HCT116 (cell line): Measurements from ENCODE around the gene TROAP. TPM values are rescaled to one million over a fixed set of nuclear protein-coding genes. Genes with fewer than 3 reads are reported as not detected.

Experiments used
- ATAC-seq: fragments of 200-7000 bp; cut with Tn5 transposase; 2 replicates; pipeline ENCODE4 v1.9.1; 2020; ENCODE audit warnings: mild to moderate bottlenecking, moderate library complexity
- BruUV-seq: library from RNA; stranded (reverse); fragments of 400-500 nt; replicated peaks from 2 replicates; lab custom pipeline; 2021; lab: Mats Ljungman, UMichigan
- CTCF ChIA-PET: fragments of 300-600 bp; sonication (Branson Sonifier 250); formaldehyde crosslinking; loops from one replicate; lab custom pipeline; 2021; ENCODE audit warnings: antibody characterized with exemption; lab: Charles Lee
- POLR2A ChIA-PET: fragments of 300-600, 350-600 bp; sonication (Branson Sonifier 250); formaldehyde crosslinking; loops from one replicate; lab custom pipeline; 2021; ENCODE audit warnings: antibody characterized with exemption; lab: Charles Lee
- RAD21 ChIA-PET, 2 experiments: fragments of 300-600 bp; sonication (Branson Sonifier 250); formaldehyde crosslinking; loops; one replicate each; lab custom pipeline; 2023; ENCODE audit warnings: low total read pairs in 2 of 2; ENCODE audit not compliant: uncharacterized antibody in 2 of 2, unreplicated experiment in 2 of 2, low non-redundant PET in 1 of 2; lab: Charles Lee
- DNase-seq: peaks from one replicate; pipeline ENCODE4 v3.0.0-alpha.2; 2010; ENCODE audit warnings: low read depth, low spot score
- H2AFZ ChIP-seq: fragments of 200-600 bp; shearing (Covaris generic), sonication (generic); 2 replicates; pipeline ENCODE4 v1.6.1; 2017; ENCODE audit warnings: low read depth, mixed run types, mixed read lengths, antibody characterized with exemption, low read length; ENCODE audit not compliant: poor library complexity, severe bottlenecking
- H3K27ac ChIP-seq: 2 replicates; pipeline ENCODE4 v1.5.1; 2012; ENCODE audit warnings: low read depth, low read length
- H3K27me3 ChIP-seq: fragments of 200-600 bp; sonication (generic); 2 replicates; pipeline ENCODE4 v1.6.1; 2016; ENCODE audit warnings: mixed run types, low read length, mixed read lengths; ENCODE audit not compliant: insufficient read depth
- H3K36me3 ChIP-seq, 2 experiments: fragments of 200-500 bp in 1 of 2; fragments of 200-600 bp in 1 of 2; sonication (Bioruptor generic) in 1 of 2; sonication (generic) in 1 of 2; 2 replicates each; pipeline versions ENCODE4 v1.5.1 to v1.6.1; 2014 to 2016; ENCODE audit warnings: low read length in 2 of 2, inconsistent platforms in 1 of 2, mixed read lengths in 1 of 2, mixed run types in 1 of 2; ENCODE audit not compliant: insufficient read depth in 2 of 2, control insufficient read depth in 1 of 2
- H3K4me1 ChIP-seq, 2 experiments: fragments of 200-600 bp in 1 of 2; sonication (generic) in 1 of 2; 2 replicates each; pipeline versions ENCODE4 v1.5.1 to v1.6.1; 2012 to 2017; ENCODE audit warnings: low read length in 2 of 2, inconsistent platforms in 1 of 2, mild to moderate bottlenecking in 1 of 2, mixed read lengths in 1 of 2, mixed run types in 1 of 2, moderate library complexity in 1 of 2; ENCODE audit not compliant: insufficient read depth in 2 of 2, control insufficient read depth in 1 of 2
- H3K4me2 ChIP-seq: fragments of 200-600 bp; sonication (generic); 2 replicates; pipeline ENCODE4 v1.6.1; 2017; ENCODE audit warnings: mixed run types, low read length, mixed read lengths
- H3K4me3 ChIP-seq, 2 experiments: fragments of 200-600 bp in 1 of 2; sonication (generic) in 1 of 2; replicated peaks in 1 of 2; 2 replicates each; pipeline ENCODE4 v1.5.1; 2011 to 2016; ENCODE audit warnings: low read length in 2 of 2, control low read depth in 1 of 2, low read depth in 1 of 2, mild to moderate bottlenecking in 1 of 2, mixed read lengths in 1 of 2, mixed run types in 1 of 2
- H3K79me2 ChIP-seq: fragments of 200-600 bp; sonication (generic); 2 replicates; pipeline ENCODE4 v1.6.1; 2017; ENCODE audit warnings: mild to moderate bottlenecking, mixed run types, low read length, moderate library complexity, mixed read lengths; ENCODE audit not compliant: insufficient read depth
- H3K9ac ChIP-seq: fragments of 200-600 bp; sonication (generic); 2 replicates; pipeline ENCODE4 v1.6.1; 2016; ENCODE audit warnings: low read length, mixed read lengths
- H3K9me2 ChIP-seq: fragments of 200-600 bp; sonication (generic), shearing (Covaris generic); 2 replicates; pipeline ENCODE4 v1.6.1; 2017; ENCODE audit warnings: mixed run types, mild to moderate bottlenecking, moderate library complexity; ENCODE audit not compliant: insufficient read depth
- H3K9me3 ChIP-seq, 2 experiments: fragments of 200-500 bp in 1 of 2; fragments of 200-600 bp in 1 of 2; sonication (Bioruptor generic) in 1 of 2; sonication (generic) in 1 of 2; 2 replicates each; pipeline ENCODE4 v1.6.1; 2014 to 2017; ENCODE audit warnings: low read length in 2 of 2, mixed read lengths in 2 of 2, inconsistent platforms in 1 of 2, low read depth in 1 of 2, mild to moderate bottlenecking in 1 of 2, mixed run types in 1 of 2, moderate library complexity in 1 of 2; ENCODE audit not compliant: control insufficient read depth in 1 of 2, insufficient read depth in 1 of 2
- H4K20me1 ChIP-seq: fragments of 200-600 bp; sonication (generic), shearing (Covaris generic); 2 replicates; pipeline ENCODE4 v1.6.1; 2017; ENCODE audit warnings: mixed run types, mild to moderate bottlenecking, moderate library complexity; ENCODE audit not compliant: insufficient read depth
- ATF3 ChIP-seq: IDR thresholded peaks from 2 replicates; pipeline ENCODE4 v1.6.1; 2012
- CBX3 ChIP-seq: IDR thresholded peaks from 2 replicates; pipeline ENCODE4 v1.6.1; 2012; ENCODE audit warnings: low read depth
- CEBPB ChIP-seq: IDR thresholded peaks from 2 replicates; pipeline ENCODE4 v1.6.1; 2012; ENCODE audit warnings: low read depth
- CTCF ChIP-seq, 3 experiments: fragments of 200-600 bp in 1 of 3; sonication (generic) in 1 of 3; IDR thresholded peaks in 2 of 3; conservative IDR thresholded peaks in 1 of 3; 2 replicates each; pipeline ENCODE4 v1.5.1; 2012 to 2017; ENCODE audit warnings: low read depth in 2 of 3, low read length in 2 of 3, antibody characterized with exemption in 1 of 3, borderline replicate concordance in 1 of 3, control low read depth in 1 of 3, mild to moderate bottlenecking in 1 of 3, mixed read lengths in 1 of 3, mixed run types in 1 of 3, moderate library complexity in 1 of 3; ENCODE audit not compliant: insufficient read depth in 1 of 3
- EGR1 ChIP-seq: IDR thresholded peaks from 2 replicates; pipeline ENCODE4 v1.6.1; 2012; ENCODE audit warnings: low read depth
- ELF1 ChIP-seq: IDR thresholded peaks from 2 replicates; pipeline ENCODE4 v1.6.1; 2012; ENCODE audit warnings: low read depth, borderline replicate concordance
- EZH2 ChIP-seq: fragments of 200-600 bp; sonication (generic); IDR thresholded peaks from 2 replicates; pipeline ENCODE4 v1.6.1; 2017; ENCODE audit warnings: antibody characterized with exemption, mixed run types
- FOSL1 ChIP-seq: IDR thresholded peaks from 2 replicates; pipeline ENCODE4 v1.6.1; 2012; ENCODE audit warnings: low read depth
- JUND ChIP-seq: IDR thresholded peaks from 2 replicates; pipeline ENCODE4 v1.6.1; 2012
- POLR2AphosphoS5 ChIP-seq: IDR thresholded peaks from 2 replicates; pipeline ENCODE4 v1.6.1; 2011; ENCODE audit warnings: mild to moderate bottlenecking, low read depth, low read length, moderate library complexity
- RAD21 ChIP-seq: IDR thresholded peaks from 2 replicates; pipeline ENCODE4 v1.6.1; 2012; ENCODE audit warnings: low read depth, mild to moderate bottlenecking
- SIN3A ChIP-seq: IDR thresholded peaks from 2 replicates; pipeline ENCODE4 v1.6.1; 2012; ENCODE audit warnings: low read depth
- SP1 ChIP-seq: IDR thresholded peaks from 2 replicates; pipeline ENCODE4 v1.6.1; 2012; ENCODE audit warnings: low read depth
- SRF ChIP-seq: IDR thresholded peaks from 2 replicates; pipeline ENCODE4 v1.6.1; 2012; ENCODE audit warnings: low read depth
- YY1 ChIP-seq: IDR thresholded peaks from 2 replicates; pipeline ENCODE4 v1.6.1; 2011; ENCODE audit warnings: low read length, low read depth, moderate library complexity, mild to moderate bottlenecking; ENCODE audit not compliant: insufficient replicate concordance; ENCODE audit errors: extremely low read depth
- ZNF274 ChIP-seq: fragments of 200-500 bp; sonication (Bioruptor generic); IDR thresholded peaks from 2 replicates; pipeline ENCODE4 v1.6.1; 2014; ENCODE audit warnings: mild to moderate bottlenecking, low read depth, low read length, inconsistent platforms
- intact Hi-C: fragments of 100-400 bp; cut with micrococcal nuclease; formaldehyde crosslinking; loops from 2 replicates; pipeline ENCODE4 v1.10.0; 2022
- total RNA-seq: library from RNA; stranded (reverse); gene quantifications from one replicate; pipeline ENCODE4 v1.2.1, GENCODE V29; 2021; ENCODE audit not compliant: unreplicated experiment
- TF ChIP-seq, protein P1 (sequence below): IDR thresholded peaks from 2 replicates; pipeline ENCODE4 v1.6.1; 2011; ENCODE audit warnings: mild to moderate bottlenecking, low read length, moderate library complexity; ENCODE audit not compliant: insufficient replicate concordance; ENCODE audit errors: extremely low read depth
- TF ChIP-seq, protein P2 (sequence below): IDR thresholded peaks from 2 replicates; pipeline ENCODE4 v1.6.1; 2012

The TROAP gene
- total RNA-seq, 1 experiment from 2014 or later = 99.1 TPM

DNA sequence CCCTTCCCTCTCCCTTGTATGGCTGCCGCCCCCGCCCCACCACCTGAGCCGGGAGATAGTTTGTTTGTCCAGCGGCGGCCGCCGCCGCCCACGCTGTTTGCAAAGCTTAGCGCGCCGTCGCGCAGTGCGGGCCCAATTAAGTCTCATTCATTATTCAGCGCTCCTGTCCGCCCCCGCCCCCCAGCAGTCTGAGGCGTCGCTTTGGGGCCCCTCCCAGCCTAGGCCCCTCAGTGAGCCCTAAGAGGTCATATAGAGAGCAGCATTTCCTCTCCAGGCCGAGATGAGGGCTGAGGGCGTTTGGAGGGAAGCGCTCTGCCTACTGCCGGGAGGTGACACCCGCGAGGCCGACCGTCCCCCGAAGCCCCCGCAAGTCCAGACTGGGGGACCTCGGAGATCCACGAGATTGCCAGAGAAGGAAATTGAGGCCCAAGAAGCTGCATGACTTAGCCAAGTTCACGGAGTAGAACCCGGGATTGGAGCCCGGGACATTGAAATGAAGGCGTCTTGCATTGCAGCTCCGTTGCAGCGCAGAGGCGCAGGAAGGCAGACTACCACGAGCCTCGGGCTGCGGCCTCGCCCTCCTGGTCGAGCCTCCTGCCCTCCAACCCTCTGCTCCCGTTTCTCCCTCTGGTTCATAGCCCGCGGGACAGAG lies 23.7 kb downstream of the TROAP start, which contains the start of gene DNAJC22:
DNAJC22 (plus strand) TSS at position 230 of the 652 bp plus-strand sequence. CDS start 1,985 bp downstream, outside the sequence.
- H3K4me3 ChIP-seq = peak within 1 kb of the TSS; percentile 73 to 80
- no peak for ATAC-seq
- H2AFZ ChIP-seq = peak within 1 kb of the TSS; percentile 72
- intact Hi-C loops = no loop called here
- no peaks in the 10 kb centered on the region for H3K9me3 ChIP-seq
- peak within 1 kb of the TSS; percentile 88 for H3K4me2 ChIP-seq
- RAD21 ChIA-PET = interaction anchor here (1.2 to 1.3 kb wide), 4 partner anchors 15 to 167 kb away, joined by 4 to 6 read pairs (median 5); no protein-coding TSS in a partner anchor
- POLR2A ChIA-PET = interaction anchor here (0.7 to 2.7 kb wide), 9 partner anchors 11 to 234 kb away, joined by 3 to 16 read pairs (median 5); partner anchors contain the start of gene SPATS2
- H3K36me3 ChIP-seq = peaks cover 0 to 7% of the 10 kb centered on the region in 2 experiments; a peak in 2 of 4 replicates
- no TSS peak for BruUV-seq
- H4K20me1 ChIP-seq = no peaks in the 10 kb centered on the region
- H3K9me2 ChIP-seq = no peaks in the 10 kb centered on the region
- peaks cover 37 to 53% of the 10 kb centered on the region in 2 experiments for H3K4me1 ChIP-seq
- H3K27me3 ChIP-seq = no peaks in the 10 kb centered on the region
- CTCF ChIA-PET = interaction anchor here (0.9 to 4.2 kb wide), 21 partner anchors 7 to 394 kb away, joined by 3 to 74 read pairs (median 7); partner anchors contain the start of genes C1QL4, SPATS2, TMBIM6 and TROAP
- peaks cover 4% of the 10 kb centered on the region; the same call in 1 of the 2 replicates for H3K79me2 ChIP-seq
- H3K9ac ChIP-seq = peak within 1 kb of the TSS; percentile 79
- DNase-seq = no peak
- peak within 1 kb of the TSS; percentile 80; the same call in 1 of the 2 replicates for H3K27ac ChIP-seq
- no peak for TF ChIP-seq SRF
- TF ChIP-seq POLR2AphosphoS5 = no peak
- no peak for TF ChIP-seq SP1
- TF ChIP-seq YY1 = no peak
- TF ChIP-seq, protein P1, sequence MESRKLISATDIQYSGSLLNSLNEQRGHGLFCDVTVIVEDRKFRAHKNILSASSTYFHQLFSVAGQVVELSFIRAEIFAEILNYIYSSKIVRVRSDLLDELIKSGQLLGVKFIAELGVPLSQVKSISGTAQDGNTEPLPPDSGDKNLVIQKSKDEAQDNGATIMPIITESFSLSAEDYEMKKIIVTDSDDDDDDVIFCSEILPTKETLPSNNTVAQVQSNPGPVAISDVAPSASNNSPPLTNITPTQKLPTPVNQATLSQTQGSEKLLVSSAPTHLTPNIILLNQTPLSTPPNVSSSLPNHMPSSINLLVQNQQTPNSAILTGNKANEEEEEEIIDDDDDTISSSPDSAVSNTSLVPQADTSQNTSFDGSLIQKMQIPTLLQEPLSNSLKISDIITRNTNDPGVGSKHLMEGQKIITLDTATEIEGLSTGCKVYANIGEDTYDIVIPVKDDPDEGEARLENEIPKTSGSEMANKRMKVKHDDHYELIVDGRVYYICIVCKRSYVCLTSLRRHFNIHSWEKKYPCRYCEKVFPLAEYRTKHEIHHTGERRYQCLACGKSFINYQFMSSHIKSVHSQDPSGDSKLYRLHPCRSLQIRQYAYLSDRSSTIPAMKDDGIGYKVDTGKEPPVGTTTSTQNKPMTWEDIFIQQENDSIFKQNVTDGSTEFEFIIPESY = no peak
- no peak for TF ChIP-seq EZH2
- no peak for TF ChIP-seq CEBPB
- TF ChIP-seq ELF1 = no peak
- TF ChIP-seq CBX3 = no peak
- no peak for TF ChIP-seq JUND
- TF ChIP-seq RAD21 = no peak
- no peak for TF ChIP-seq EGR1
- TF ChIP-seq, protein P2, sequence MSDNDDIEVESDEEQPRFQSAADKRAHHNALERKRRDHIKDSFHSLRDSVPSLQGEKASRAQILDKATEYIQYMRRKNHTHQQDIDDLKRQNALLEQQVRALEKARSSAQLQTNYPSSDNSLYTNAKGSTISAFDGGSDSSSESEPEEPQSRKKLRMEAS = no peak
- TF ChIP-seq ZNF274 = no peak
- TF ChIP-seq FOSL1 = no peak
- no peak for TF ChIP-seq SIN3A
- no peak for TF ChIP-seq CTCF (IDR thresholded peaks at IDR 0.05 in 2 of 3, conservative IDR thresholded peaks at IDR 0.05 in 1 of 3; ENCODE audit: borderline replicate concordance in 1 of 3, insufficient read depth in 1 of 3, low read depth in 2 of 3, low read length in 2 of 3)
- no peak for TF ChIP-seq ATF3
